ENCODE measurements around the gene DST. TPM values are rescaled to one million over a fixed set of nuclear protein-coding genes. Genes with fewer than 3 reads are reported as not detected.
"Not testable (repeated sequence)": the region's sequence is repeated elsewhere in the genome, so short reads cannot be mapped to it uniquely, and the experiment has no call there.

The DST gene
- total RNA-seq, 1 donor from 2014 or later = 526 TPM

DNA sequence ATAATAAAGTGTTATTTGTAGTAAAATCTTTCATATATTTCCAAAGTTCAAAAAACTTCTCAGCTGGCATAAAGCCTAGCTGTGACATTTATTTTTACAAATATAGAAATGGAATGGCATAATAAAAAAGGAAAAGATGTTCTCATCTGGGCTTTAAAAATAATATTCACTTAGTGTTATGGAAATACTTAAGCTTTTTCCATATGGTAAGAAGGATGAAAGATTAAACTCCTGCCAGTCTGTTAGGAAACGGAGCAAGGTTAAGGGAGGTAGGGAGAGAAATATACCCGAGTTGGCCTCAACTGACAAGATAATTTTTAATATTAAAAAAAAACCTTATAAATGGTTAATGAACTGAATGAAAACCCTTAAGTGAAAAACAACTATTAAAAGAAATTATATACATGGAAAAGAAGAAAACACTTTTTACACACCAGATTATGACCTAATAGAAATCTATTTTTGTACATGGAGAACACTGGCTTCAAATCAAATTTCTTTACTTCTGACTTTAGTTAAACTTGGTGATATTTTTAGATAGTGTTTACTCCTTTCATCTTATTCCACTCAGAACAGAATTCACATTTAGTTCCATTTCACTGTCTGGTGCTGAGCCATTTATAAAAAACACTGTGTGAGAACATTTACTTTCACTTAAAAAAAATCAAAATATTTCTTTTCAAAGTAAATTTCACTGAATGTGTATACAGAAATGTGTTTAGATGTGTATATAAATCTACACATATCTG lies 137.0 kb downstream of the DST start:
- ATAC-seq = peak; percentile 55
- DNase-seq (ENCODE audit: low spot score) = no peak
- intact Hi-C loops (cut with DNase I) = no loop called here

DNA sequence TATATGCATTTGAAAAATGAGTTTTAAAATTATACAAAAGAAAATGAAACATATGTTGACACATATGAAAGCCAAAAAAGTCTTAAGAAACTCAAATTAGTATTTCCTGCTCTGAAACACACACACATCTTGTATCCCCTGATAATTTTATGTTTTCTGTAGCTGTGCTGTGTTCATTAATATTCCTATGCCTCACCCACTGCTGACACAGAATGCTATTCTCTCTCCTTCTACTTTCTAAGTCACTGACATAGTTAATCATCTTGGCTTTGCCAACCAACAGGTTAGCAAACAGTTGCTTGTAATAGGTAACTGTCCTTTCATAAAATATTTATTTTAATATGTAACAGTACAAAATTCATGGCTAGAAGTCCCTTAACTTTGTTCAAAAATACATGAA lies 140.7 kb downstream of the DST start:
- ATAC-seq = no peak
- intact Hi-C loops (cut with DNase I) = no loop called here
- no peak for DNase-seq (ENCODE audit: low spot score)

DNA sequence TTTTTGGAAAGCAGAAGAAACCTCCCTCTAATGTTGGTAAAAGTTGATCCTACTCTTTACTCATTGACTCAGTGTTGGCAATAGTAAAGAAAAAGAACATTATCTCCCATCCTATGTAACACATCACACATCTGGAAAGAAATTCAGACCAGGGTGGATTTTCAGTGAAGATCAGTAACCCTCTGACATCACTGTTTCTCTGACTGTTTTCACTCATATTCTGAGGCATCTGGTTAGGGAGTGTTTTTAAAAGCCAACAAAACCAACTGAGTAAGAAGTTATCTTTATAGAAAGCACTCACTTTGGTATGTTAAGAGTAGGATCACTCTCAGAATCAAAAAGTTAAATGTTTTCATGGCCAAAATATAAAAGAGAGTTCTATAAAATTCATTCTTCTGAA lies 143.6 kb downstream of the DST start:
- intact Hi-C loops (cut with DNase I) = no loop called here
- DNase-seq (ENCODE audit: low spot score) (no peak), ATAC-seq (no peak)

DNA sequence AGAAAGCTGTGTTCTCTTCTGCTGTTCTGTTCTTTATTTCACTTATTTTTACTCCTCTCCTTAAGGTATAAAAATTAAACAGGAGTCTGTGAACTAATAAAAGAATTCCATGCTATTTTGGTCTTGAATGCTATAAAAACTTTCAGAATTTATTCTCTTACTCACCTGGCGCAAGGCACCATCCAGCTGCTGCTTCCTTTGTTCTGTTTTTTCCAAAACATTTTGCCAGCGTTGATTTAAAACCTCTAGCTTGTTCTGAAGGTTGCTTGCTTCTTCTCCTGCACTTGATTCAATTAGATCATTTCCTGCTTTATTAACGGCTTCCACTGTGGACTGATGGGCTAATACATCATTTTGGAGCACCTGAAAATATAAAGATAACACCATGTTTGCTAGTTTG lies 145.0 kb downstream of the DST start:
- no peak for ATAC-seq
- no peak for DNase-seq (ENCODE audit: low spot score)
- intact Hi-C loops (cut with DNase I) = no loop called here

DNA sequence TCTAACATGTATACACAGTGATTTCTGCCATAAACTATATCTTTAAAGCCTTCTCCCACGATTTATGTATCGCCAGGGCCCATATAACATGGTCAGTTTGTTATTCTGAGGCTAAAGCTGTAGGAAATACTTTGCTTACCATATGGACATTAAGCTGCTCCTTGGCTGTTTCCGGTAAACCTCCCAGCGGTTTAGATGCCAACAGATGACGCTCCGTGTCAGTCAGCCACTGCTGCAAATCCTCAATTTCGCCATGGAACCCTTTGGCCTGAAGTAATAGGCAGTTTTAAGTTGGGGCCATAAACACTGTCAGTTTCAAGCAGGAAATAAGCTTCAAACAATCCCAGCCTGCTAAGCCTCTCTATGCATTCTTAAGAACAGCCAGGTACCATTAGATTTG lies 145.4 kb downstream of the DST start:
- DNase-seq (ENCODE audit: low spot score) (no peak), ATAC-seq (no peak)
- intact Hi-C loops (cut with DNase I) = no loop called here

DNA sequence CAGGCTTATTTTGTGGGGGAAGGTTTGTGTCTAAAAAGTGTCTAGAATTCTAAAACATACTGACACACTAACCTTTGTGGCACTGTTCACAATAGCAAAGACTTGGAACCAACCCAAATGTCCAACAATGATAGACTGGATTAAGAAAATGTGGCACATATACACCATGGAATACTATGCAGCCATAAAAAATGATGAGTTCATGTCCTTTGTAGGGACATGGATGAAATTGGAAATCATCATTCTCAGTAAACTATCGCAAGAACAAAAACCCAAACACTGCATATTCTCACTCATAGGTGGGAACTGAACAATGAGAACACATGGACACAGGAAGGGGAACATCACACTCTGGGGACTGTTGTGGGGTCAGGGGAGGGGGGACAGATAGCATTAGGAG lies 146.0 kb downstream of the DST start:
- ATAC-seq; intact Hi-C loops (cut with DNase I): not testable (repeated sequence)

DNA sequence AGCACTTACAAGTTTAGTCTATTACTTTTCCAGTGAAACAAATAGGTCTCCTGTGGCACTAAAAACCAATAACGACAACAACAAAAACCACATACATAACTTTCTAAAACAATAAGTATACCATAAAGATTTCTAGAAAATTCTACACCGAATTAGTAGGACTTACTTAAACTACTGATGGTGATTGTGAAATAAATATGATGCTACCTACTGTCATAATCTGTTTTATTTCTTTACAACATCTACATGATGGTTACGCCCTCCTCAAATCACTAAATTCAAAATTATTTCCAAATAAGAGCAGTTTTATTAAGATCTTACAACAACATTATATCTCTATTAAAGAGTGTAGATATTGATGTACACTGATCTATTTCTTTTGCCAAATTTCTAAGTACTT lies 147.0 kb downstream of the DST start:
- ATAC-seq (no peak), DNase-seq (ENCODE audit: low spot score) (no peak)
- intact Hi-C loops (cut with DNase I) = no loop called here

More for the DNA sequence above, 146.0 kb downstream of the DST start:
- DNase-seq (ENCODE audit: low spot score) = not testable (repeated sequence)

DNA sequence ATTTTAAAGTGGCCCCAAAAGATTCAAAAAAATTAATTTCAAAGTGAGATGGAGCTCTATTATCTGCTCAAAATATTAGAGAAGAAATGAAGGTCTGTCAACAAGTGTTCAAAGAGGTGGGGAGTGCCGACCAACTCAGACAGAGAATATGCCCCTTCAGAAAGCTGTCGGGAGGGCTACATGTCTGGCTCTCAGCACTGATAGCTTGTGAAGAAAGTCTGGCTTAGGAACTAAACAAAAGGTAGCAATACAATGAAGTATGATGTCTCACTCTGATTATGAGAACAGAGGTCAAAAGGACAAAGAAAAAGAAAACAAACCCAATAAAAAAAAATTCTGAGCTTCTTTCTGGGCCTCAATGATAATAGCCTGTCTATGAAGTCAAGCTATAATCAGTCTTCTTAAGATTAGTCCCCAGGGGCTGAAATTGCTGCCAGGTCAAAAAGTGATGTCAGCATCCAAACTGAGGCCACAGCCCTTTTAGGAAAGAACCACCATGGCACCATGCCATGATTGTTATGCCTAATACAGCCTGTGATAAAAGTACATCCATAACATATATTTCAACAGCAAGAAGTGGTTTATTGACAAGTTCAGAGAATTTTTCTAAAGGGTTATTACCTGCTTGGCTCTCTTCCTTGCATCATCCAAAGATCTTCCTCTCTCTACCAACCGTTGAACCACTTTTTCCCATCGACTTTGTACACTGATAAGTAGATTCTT lies 150.9 kb downstream of the DST start:
- no peak for DNase-seq (ENCODE audit: low spot score)
- intact Hi-C loops (cut with DNase I) = no loop called here
- peak; percentile 46 for ATAC-seq

DNA sequence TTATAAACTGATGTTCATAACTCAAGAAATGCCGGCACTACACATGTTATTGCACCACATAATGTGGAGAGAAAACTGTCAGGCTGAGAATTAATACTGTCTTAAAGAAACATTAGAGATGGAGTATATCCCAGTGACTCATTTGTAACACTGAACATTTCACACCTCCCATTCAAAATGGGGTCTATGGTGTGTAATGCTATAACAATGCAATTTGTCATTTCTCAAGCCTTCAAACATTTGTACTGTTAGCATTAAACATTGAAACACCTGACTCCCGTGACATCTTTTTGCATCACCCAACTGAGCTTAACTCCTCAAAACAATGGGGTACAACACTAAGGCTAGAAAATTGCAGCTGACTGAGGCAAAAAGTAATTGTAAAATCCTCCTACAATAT lies 151.7 kb downstream of the DST start:
- DNase-seq (ENCODE audit: low spot score) = no peak
- intact Hi-C loops (cut with DNase I) = no loop called here
- ATAC-seq = no peak

DNA sequence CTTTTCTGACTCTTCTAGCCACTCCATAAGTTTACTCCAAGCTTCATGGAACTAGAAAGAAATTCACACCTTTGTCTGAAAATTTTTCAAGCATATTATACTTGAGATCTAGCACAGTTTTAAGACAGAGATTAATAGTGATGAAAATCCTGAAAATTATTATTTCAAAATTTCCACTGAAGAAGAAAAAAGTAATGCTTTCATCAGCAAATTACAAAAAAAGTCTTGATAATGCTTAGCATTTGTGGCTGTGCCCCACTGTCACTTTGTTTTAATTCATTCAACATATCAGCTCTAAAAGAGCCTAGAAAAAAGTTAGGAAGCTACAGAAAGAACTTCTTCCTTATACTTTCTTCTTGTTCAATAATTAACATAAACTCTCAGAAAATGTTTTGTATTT lies 153.1 kb downstream of the DST start:
- intact Hi-C loops (cut with DNase I) = no loop called here
- DNase-seq (ENCODE audit: low spot score) (no peak), ATAC-seq (no peak)

DNA sequence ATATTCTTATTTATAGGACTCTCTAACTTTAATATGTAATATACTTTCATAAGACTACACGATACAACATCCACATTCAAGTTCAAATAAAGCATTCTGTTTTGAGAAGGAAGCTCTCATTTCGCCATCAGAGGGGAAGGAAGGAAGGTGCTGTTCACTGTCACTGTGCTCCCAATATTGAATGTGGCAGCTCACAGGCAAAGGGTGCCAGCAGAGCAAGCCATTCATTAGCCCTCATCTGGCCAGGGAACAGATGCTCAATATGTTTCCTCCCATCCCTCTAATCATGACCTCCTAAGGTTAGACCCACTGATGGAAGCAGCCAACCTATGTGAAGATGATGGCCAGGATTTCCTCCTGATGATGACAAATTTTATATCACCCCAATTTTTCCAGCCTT lies 154.4 kb downstream of the DST start:
- ATAC-seq (no peak), DNase-seq (ENCODE audit: low spot score) (no peak)
- intact Hi-C loops (cut with DNase I) = no loop called here

DNA sequence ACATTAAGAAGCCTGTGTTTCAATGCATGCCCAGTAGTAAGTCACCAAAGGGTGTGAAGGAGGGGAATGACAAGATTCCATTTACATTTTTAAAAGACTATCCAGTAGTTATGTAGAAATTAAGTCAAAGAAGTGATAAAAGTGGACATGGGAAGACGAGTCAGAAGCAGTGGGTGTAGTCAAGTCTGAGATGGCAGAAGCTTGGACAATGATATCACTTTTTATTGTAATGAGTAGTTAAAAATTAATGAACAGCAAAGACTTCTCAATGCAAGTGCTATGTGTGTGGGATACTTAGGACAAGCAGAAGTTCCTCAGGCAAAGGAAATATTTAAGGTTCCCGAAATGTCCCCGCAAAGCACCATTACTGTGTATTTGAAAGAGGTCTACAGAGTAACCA lies 156.0 kb downstream of the DST start:
- DNase-seq (ENCODE audit: low spot score) (no peak), ATAC-seq (no peak)
- intact Hi-C loops (cut with DNase I) = no loop called here

DNA sequence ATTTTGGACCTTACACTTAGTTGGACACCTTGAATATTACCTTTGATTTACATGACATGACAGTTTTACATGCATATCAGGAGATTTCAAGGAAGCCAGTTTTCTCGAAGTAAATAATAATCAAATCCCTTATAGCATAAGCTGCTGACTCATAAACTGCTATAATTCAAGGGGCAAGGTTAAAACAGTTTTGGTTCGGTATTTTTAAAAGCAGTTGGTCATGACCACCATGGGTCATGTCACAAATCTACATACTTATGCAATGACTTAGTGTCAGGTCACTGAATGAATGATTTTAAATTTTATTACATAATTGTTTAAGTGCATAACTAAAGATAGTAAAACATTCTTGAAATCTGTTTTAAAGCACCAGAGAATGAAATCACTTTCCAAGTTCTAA lies 158.0 kb downstream of the DST start:
- intact Hi-C loops (cut with DNase I) = no loop called here
- DNase-seq (ENCODE audit: low spot score) (no peak), ATAC-seq (no peak)

DNA sequence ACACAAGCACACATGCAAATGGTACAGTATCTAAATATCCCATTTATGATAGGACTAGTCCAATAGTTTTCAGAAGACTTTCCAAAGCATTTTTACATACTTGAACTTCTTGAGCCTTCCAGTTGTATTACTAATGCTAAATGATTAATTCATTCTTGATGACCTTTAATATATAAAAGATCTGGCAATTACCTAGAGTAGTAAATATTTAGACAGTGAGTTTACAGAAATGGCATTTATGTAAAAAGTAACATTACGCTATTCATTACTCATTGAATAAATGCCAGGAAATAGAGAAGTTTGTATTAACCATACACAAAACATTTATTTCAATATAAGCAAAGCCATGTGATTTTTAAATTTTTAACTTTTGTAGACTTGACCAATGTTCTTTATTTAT lies 158.8 kb downstream of the DST start:
- no peak for ATAC-seq
- intact Hi-C loops (cut with DNase I) = no loop called here
- DNase-seq (ENCODE audit: low spot score) = no peak

DNA sequence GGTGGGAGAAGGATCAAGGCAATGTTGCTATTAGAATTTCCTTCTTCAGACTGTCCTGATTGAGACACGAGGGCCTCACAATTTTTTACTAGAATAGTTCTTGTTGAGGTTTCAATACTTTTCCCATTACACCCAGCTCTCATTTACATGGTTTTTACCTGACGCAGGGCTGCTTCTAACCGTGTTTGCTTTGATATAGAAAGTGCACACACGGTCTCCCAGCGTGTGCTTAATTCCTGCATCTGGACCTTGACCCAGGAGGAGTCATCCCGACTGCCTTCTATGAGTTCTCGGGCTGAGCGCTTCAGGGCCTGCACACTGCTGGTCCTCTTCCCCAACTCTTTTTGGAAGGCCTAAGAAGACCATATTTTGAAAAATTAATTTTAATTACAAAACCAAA lies 160.2 kb downstream of the DST start:
- no peak for DNase-seq (ENCODE audit: low spot score)
- no peak for ATAC-seq
- intact Hi-C loops (cut with DNase I) = no loop called here

DNA sequence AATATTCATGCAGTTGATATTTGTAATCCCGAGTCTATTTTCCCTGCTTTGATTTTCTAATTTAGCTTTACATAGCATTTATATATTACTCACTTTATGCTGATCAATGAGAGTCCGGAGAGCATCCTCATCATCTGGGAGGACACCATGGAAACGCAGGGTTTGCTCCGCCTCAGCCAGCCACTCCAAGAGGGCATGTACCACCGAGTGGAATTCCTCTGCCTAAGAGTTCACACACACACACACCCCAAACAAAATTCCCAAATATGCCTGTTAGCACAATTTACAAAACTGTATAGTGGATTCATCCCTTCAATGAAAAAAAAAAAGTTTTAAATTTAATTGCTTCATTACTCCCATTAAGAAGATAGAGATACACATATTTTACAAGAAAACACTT lies 160.7 kb downstream of the DST start:
- intact Hi-C loops (cut with DNase I) = no loop called here
- DNase-seq (ENCODE audit: low spot score) (no peak), ATAC-seq (no peak)

DNA sequence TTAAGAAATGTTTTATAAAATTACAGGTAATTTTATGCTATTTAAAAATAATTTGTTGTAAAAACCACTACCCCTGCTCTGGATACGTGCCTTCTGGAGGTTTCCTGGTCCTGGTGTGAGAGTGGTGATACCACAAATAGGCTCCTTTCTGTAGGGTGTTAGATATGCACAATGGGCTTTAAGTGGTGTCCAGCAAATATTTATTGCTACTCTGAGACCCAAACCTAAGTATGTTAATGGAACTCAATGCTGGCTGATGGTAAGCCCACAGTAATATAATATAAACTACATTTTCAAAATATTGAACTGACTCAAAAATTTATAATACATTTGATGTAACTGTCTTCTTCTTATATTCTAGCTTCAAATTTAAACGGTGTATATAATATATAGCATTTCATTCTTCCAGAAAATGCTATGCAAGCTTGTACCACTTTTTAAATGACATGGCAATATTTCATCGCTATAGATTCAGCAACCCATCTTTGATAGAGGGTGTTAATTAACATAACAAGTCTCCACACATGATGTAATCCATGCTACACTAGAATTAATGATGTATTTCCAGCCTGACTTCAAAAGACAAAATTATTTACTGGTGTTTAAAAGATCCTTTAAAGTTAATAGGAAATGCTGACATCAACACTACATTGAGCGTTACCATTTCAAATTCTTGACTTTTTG lies 161.9 kb downstream of the DST start:
- intact Hi-C loops (cut with DNase I) = no loop called here
- ATAC-seq (no peak), DNase-seq (ENCODE audit: low spot score) (no peak)

DNA sequence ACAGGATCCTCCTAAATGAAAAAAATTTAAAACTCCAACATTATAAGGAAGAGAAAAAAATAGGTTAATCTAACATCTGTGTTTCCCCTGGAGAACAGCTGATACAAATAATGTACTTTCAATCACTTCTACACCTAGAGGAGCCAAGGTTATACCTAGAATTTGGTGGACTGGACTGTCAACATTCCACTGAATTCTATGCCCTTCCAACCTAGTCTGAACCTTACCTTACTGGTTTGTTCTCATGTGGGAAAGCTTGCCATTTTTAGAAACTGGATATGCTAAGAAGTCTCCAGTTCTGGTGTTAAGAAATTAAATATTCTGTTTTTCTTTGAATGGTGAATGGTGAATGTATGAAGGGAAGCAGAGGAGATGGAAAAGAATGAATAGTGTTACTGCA lies 162.4 kb downstream of the DST start:
- DNase-seq (ENCODE audit: low spot score) (no peak), ATAC-seq (no peak)
- intact Hi-C loops (cut with DNase I) = no loop called here

DNA sequence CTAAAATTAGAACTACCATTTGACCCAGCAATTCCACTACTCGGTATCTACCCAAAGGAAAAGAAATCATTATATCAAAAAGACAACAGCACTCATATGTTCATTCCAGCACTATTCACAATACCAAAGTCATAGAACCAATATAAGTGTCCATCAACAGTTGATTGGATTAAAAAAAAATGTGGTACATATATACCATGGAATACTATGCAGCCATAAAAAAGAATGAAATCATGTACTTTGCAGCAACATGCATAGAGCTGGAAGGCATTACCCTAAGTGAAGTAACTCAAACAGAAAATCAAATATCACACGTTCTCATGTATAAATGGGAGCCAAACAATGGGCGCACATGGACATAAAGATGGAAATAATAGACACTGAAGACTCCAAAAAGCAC lies 163.3 kb downstream of the DST start:
- no peak for DNase-seq (ENCODE audit: low spot score)
- intact Hi-C loops (cut with DNase I) = no loop called here

DNA sequence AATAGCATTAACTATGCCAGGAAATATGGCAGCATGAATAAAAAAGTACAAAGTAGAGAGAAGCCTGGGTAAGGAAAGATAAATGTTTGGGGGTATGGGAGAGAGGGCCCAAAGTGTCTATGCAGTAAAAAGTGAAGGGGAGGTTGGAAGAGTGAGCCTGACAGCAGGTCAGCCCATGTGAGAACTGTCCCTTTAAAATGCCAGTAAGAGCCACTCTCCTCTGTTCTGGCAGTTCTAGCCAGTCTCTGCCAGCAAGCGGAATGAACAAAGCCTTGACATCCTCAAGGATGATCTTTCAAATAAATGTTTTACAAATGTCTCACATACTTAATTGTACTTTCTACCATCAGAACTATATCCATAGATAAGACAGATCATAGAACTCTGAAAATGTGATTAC lies 164.5 kb downstream of the DST start:
- DNase-seq (ENCODE audit: low spot score) = no peak
- intact Hi-C loops (cut with DNase I) = no loop called here

More for the DNA sequence above, 163.3 kb downstream of the DST start:
- ATAC-seq = no peak

More for the DNA sequence above, 164.5 kb downstream of the DST start:
- no peak for ATAC-seq
